HepG2 (cell line): ENCODE measurements around the gene NEURL1. TPM values are rescaled to one million over a fixed set of nuclear protein-coding genes. Genes with fewer than 3 reads are reported as not detected.

Experiments
- ATAC-seq: fragments of 200-7000 bp; cut with Tn5 transposase; 3 replicates; pipeline ENCODE4 v1.9.1; 2020; ENCODE audit warnings: mild to moderate bottlenecking, moderate library complexity
- BruUV-seq: library from RNA; stranded (reverse); fragments of 400-500 nt; replicated peaks from 2 replicates; lab custom pipeline; 2021; lab: Mats Ljungman, UMichigan
- CTCF ChIA-PET: fragments of 300-600 bp; formaldehyde crosslinking; extraction: SDS; loops from one replicate; lab custom pipeline; 2021; ENCODE audit warnings: low total read pairs, inconsistent platforms, low intra/inter-chr PET ratio; lab: Yijun Ruan, JAX
- POLR2A ChIA-PET: fragments of 350-600 bp; sonication (Branson Sonifier 250); formaldehyde crosslinking; loops from one replicate; lab custom pipeline; 2020; ENCODE audit warnings: antibody characterized with exemption, inconsistent platforms; lab: Yijun Ruan, JAX
- DNase-seq: peaks from one replicate; pipeline ENCODE4 v3.0.0-alpha.2; 2015; ENCODE audit warnings: low spot score
- FAIRE-seq: peaks from 3 replicates; lab custom pipeline; 2011; peaks lifted over from hg19 to GRCh38; lab: Jason Lieb, UNC
- H2AFZ ChIP-seq: one replicate; pipeline ENCODE4 v1.6.1; 2011; ENCODE audit warnings: low read length, inconsistent platforms
- H3K27ac ChIP-seq: fragments of 300-600 bp; 3 replicates; pipeline ENCODE4 v1.8.0; 2011; ENCODE audit warnings: mixed run types, mild to moderate bottlenecking, mixed read lengths, low read length, inconsistent platforms; ENCODE audit not compliant: insufficient read depth; ENCODE audit errors: extremely low read length
- H3K27me3 ChIP-seq, 2 experiments: fragments of 200-600 bp in 1 of 2; 2 replicates in 1 of 2; 3 replicates in 1 of 2; pipeline versions ENCODE4 v1.6.0 to v1.8.0; 2011; ENCODE audit warnings: low read length in 2 of 2, mild to moderate bottlenecking in 2 of 2, moderate library complexity in 2 of 2, inconsistent platforms in 1 of 2; ENCODE audit not compliant: insufficient read depth in 2 of 2, control insufficient read depth in 1 of 2
- H3K36me3 ChIP-seq, 2 experiments: fragments of 200-600 bp in 1 of 2; replicated peaks in 1 of 2; 2 replicates in 1 of 2; 3 replicates in 1 of 2; pipeline versions ENCODE4 v1.5.1 to v1.8.0; 2011; ENCODE audit warnings: low read length in 2 of 2, inconsistent platforms in 1 of 2; ENCODE audit not compliant: insufficient read depth in 2 of 2, control insufficient read depth in 1 of 2
- H3K4me1 ChIP-seq: 2 replicates; pipeline ENCODE4 v1.5.1; 2012; ENCODE audit warnings: low read length, inconsistent platforms; ENCODE audit not compliant: insufficient read depth
- H3K4me2 ChIP-seq: 2 replicates; pipeline ENCODE4 v1.6.0; 2011; ENCODE audit warnings: low read depth, low read length, inconsistent platforms
- H3K4me3 ChIP-seq, 3 experiments: fragments of 200-600 bp in 1 of 3; sonication (generic), shearing (Covaris generic) in 1 of 3; replicated peaks in 1 of 3; 2 replicates each; pipeline ENCODE4 v1.5.1; 2011 to 2016; ENCODE audit warnings: low read length in 3 of 3, inconsistent platforms in 2 of 3, low read depth in 2 of 3, mild to moderate bottlenecking in 2 of 3, control low read depth in 1 of 3, mixed read lengths in 1 of 3; ENCODE audit not compliant: insufficient read depth in 1 of 3
- H3K79me2 ChIP-seq: one replicate; pipeline ENCODE4 v1.6.1; 2011; ENCODE audit warnings: low read length, inconsistent platforms; ENCODE audit not compliant: insufficient read depth
- H3K9ac ChIP-seq: 2 replicates; pipeline ENCODE4 v1.6.0; 2011; ENCODE audit warnings: mild to moderate bottlenecking, low read depth, low read length, inconsistent platforms; ENCODE audit not compliant: insufficient read depth
- H3K9me3 ChIP-seq: 2 replicates; pipeline ENCODE4 v1.5.1; 2012; ENCODE audit warnings: mild to moderate bottlenecking, low read length
- H4K20me1 ChIP-seq: 2 replicates; pipeline ENCODE4 v1.6.0; 2011; ENCODE audit warnings: inconsistent platforms, mild to moderate bottlenecking, low read length, moderate library complexity; ENCODE audit not compliant: insufficient read depth
- ATF3 ChIP-seq: sonication (generic); formaldehyde crosslinking; IDR thresholded peaks from 2 replicates; pipeline ENCODE4 v1.4.0; 2020; ENCODE audit warnings: missing genetic modification reagents
- CREB1 ChIP-seq, 2 experiments: fragments of 450-650 bp in 1 of 2; IDR thresholded peaks; 2 replicates each; pipeline ENCODE4 v1.6.1; 2016 to 2017; ENCODE audit warnings: control low read depth in 1 of 2, mild to moderate bottlenecking in 1 of 2, missing compliant biosample characterization in 1 of 2, missing genetic modification characterization in 1 of 2
- GTF2F1 ChIP-seq: fragments of 150-350 bp; IDR thresholded peaks from 2 replicates; pipeline ENCODE4 v1.6.1; 2014; ENCODE audit warnings: low read length
- MAZ ChIP-seq, 2 experiments: sonication (generic) in 1 of 2; formaldehyde crosslinking in 1 of 2; IDR thresholded peaks; 2 replicates each; pipeline versions ENCODE4 v1.5.0 to v1.6.1; 2012 to 2020; ENCODE audit warnings: low read depth in 2 of 2, mild to moderate bottlenecking in 2 of 2, borderline replicate concordance in 1 of 2, improper control_type of control experiment in 1 of 2, low read length in 1 of 2, missing genetic modification reagents in 1 of 2, moderate library complexity in 1 of 2
- POLR2AphosphoS2 ChIP-seq: IDR thresholded peaks from 2 replicates; pipeline ENCODE4 v1.6.1; 2011; ENCODE audit warnings: low read depth, low read length, improper control_type of control experiment
- REXO4 ChIP-seq: sonication (generic); formaldehyde crosslinking; IDR thresholded peaks from 2 replicates; pipeline ENCODE4 v1.8.0; 2022; ENCODE audit warnings: missing genetic modification reagents, mild to moderate bottlenecking, borderline replicate concordance
- STAT6 ChIP-seq: sonication (generic); formaldehyde crosslinking; IDR thresholded peaks from 2 replicates; pipeline ENCODE4 v1.4.0; 2020; ENCODE audit warnings: missing genetic modification reagents, mild to moderate bottlenecking, borderline replicate concordance
- ZNF317 ChIP-seq: sonication (generic); formaldehyde crosslinking; IDR thresholded peaks from 2 replicates; pipeline ENCODE4 v1.5.0; 2020; ENCODE audit warnings: mild to moderate bottlenecking, missing genetic modification reagents
- ZNF318 ChIP-seq: sonication (generic); formaldehyde crosslinking; IDR thresholded peaks from 2 replicates; pipeline ENCODE4 v1.4.0; 2020; ENCODE audit warnings: mild to moderate bottlenecking, missing genetic modification reagents
- ZNF775 ChIP-seq: sonication (generic); formaldehyde crosslinking; IDR thresholded peaks from 2 replicates; pipeline ENCODE4 v1.4.0; 2020; ENCODE audit warnings: missing genetic modification reagents, mild to moderate bottlenecking, moderate library complexity, borderline replicate concordance
- in situ Hi-C: cut with HindIII; loops from 2 replicates; pipeline ENCODE4 v1.10.0; 2017; ENCODE audit warnings: low pct_unique_long_range_greater_than_20kb; ENCODE audit not compliant: extremely low pct_ligation_motif_present
- intact Hi-C: fragments of 100-400 bp; cut with micrococcal nuclease; formaldehyde crosslinking; loops from one replicate; pipeline ENCODE4 v1.10.0; 2022; ENCODE audit not compliant: unreplicated experiment
- polyA plus RNA-seq, 8 experiments: library from polyadenylated mRNA; depleted of rRNA in 3 of 8; stranded (reverse) in 7 of 8; unstranded in 1 of 8; fragments of >200 nt; fragmentation: Illumina TruSeq in 4 of 8; extraction: Trizol in 4 of 8; gene quantifications; 2 replicates each; pipeline versions ENCODE4 v1.2.1 to v1.2.3, GENCODE V29; 2011 to 2016; ENCODE audit warnings: low read depth in 4 of 8, missing spikeins in 1 of 8, mixed read lengths in 1 of 8; ENCODE audit not compliant: insufficient read depth in 1 of 8
- total RNA-seq, 5 experiments: library from RNA; depleted of rRNA; stranded (reverse); fragments of >200 nt; fragmentation: Illumina TruSeq; extraction: Trizol; gene quantifications; 2 replicates each; pipeline ENCODE4 v1.2.3, GENCODE V29; 2016; ENCODE audit warnings: low read depth in 1 of 5

NEURL1 gene
- total and polyA plus RNA-seq, 2 of the 13 experiments (the other 11 are each of a cell fraction or from before 2014, with no cell fraction given), result not detected

- CTCF ChIA-PET, result no interaction called here
- no peaks in the 10 kb centered on the region for H3K36me3 ChIP-seq
- ATAC-seq (no peak), FAIRE-seq (no peak), DNase-seq (no peak)
- no peaks in the 10 kb centered on the region for H3K9me3 ChIP-seq
- POLR2A ChIA-PET, result interaction anchor here (0.8 kb wide), 1 partner anchor 185 kb away, joined by 3 read pairs; the partner anchor contains the start of genes ATP5MK and PDCD11
- intact Hi-C loops, result no loop called here
- H2AFZ ChIP-seq, result no peak overlapping the region
- H4K20me1 ChIP-seq, result no peaks in the 10 kb centered on the region
- H3K4me3 ChIP-seq, result no peak overlapping the region
- peaks cover 58% of the 10 kb centered on the region for H3K4me1 ChIP-seq
- no peak for TF ChIP-seq REXO4 (CRISPR knock-in tag)
- no peak for TF ChIP-seq STAT6 (CRISPR knock-in tag)
- no peak for TF ChIP-seq ZNF317 (CRISPR knock-in tag)
- no peak for TF ChIP-seq ZNF775 (CRISPR knock-in tag)
- TF ChIP-seq ATF3, result no peak
- TF ChIP-seq CREB1 (IDR thresholded peaks at IDR 0.05), result no peak
- no peak for TF ChIP-seq CREB1 (CRISPR knock-in tag; IDR thresholded peaks at IDR 0.05)
- no peak for TF ChIP-seq POLR2AphosphoS2
- TF ChIP-seq ZNF318 (CRISPR knock-in tag), result no peak
- no peak for TF ChIP-seq GTF2F1
- TF ChIP-seq MAZ (IDR thresholded peaks at IDR 0.05; ENCODE audit: borderline replicate concordance, low read depth, low read length), result no peak
- TF ChIP-seq MAZ (CRISPR knock-in tag; IDR thresholded peaks at IDR 0.05; ENCODE audit: low read depth), result no peak
- in situ Hi-C loops, result no loop called here
- no peaks in the 10 kb centered on the region for H3K79me2 ChIP-seq
- no peak overlapping the region for H3K9ac ChIP-seq
- peaks cover 2 to 28% of the 10 kb centered on the region in 2 experiments for H3K27me3 ChIP-seq
- no TSS peak for BruUV-seq
- no peak overlapping the region for H3K27ac ChIP-seq
- H3K4me2 ChIP-seq, result no peak overlapping the region
These were observed 88.0 kb downstream of the NEURL1 start for GRCh38 chr10:103581499-103581898.
